ACC112 (cell line): Measurements from ENCODE around the gene SIX5.

Experiments
- H2AFZ ChIP-seq: fragments of 200-600 bp; sonication (generic); one replicate; pipeline ENCODE4 v1.6.0; 2017; ENCODE audit warnings: antibody characterized with exemption, low read length; ENCODE audit not compliant: unreplicated experiment
- H3K27ac ChIP-seq: fragments of 200-600 bp; sonication (generic); 2 replicates; pipeline ENCODE4 v1.5.1; 2014; ENCODE audit warnings: low read depth, mild to moderate bottlenecking, antibody characterized with exemption, low read length, moderate library complexity
- H3K27me3 ChIP-seq: fragments of 200-600 bp; sonication (generic); 2 replicates; pipeline ENCODE4 v1.6.1; 2014; ENCODE audit warnings: mild to moderate bottlenecking, antibody characterized with exemption, low read length, moderate library complexity, mixed read lengths; ENCODE audit not compliant: insufficient read depth
- H3K36me3 ChIP-seq: fragments of 200-600 bp; sonication (generic); 2 replicates; pipeline ENCODE4 v1.6.1; 2016; ENCODE audit warnings: mild to moderate bottlenecking, antibody characterized with exemption, low read length, moderate library complexity, mixed read lengths; ENCODE audit not compliant: insufficient read depth
- H3K4me1 ChIP-seq: fragments of 200-600 bp; sonication (generic); one replicate; pipeline ENCODE4 v1.6.1; 2016; ENCODE audit warnings: low read length, mixed read lengths; ENCODE audit not compliant: insufficient read depth, unreplicated experiment, control insufficient read depth
- H3K4me3 ChIP-seq: fragments of 200-600 bp; sonication (generic); 2 replicates; pipeline ENCODE4 v1.5.1; 2014; ENCODE audit warnings: mild to moderate bottlenecking, low read depth, low read length
- H3K79me2 ChIP-seq: fragments of 200-600 bp; sonication (generic); one replicate; pipeline ENCODE4 v1.6.0; 2016; ENCODE audit warnings: low read length; ENCODE audit not compliant: control insufficient read depth, unreplicated experiment, insufficient read depth

The SIX5 gene

DNA sequence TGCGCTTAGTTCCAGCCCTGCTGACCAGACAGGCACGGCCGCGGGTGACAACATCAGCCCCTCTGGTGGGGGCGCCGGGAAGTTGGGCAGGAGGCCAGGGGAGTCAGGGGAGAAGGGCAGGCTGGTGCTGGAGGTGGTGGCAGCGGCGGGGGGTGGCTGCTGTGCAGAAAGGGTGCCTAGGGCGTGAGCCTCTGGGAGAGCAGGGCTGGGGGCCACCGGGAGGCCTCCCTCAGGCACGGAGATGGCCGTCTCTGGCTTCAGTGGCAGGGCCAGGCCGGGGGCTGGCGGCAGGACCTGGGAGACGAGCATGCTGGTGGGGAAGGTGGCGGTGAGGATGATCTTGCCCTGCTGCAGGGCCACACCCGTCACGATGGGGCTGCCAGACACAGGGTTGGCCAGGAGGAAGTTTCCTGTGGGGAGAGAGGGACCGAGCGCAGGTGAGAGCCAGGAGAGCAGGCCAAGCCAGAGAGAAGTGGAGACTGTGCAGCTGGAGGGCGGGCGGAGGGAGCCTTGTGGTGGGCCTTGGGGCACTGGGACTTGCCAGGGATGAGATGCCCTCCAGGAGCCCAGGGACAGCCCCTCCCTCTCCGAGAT, 3.3 kb downstream of the SIX5 start:
- no peaks in the 10 kb centered on the region for H3K27me3 ChIP-seq
- no peak overlapping the region for H2AFZ ChIP-seq
- no peaks in the 10 kb centered on the region for H3K4me1 ChIP-seq
- no peak overlapping the region for H3K27ac ChIP-seq
- H3K36me3 ChIP-seq = no peaks in the 10 kb centered on the region
- H3K79me2 ChIP-seq = peaks cover 7% of the 10 kb centered on the region
- H3K4me3 ChIP-seq = no peak overlapping the region

- Histone ChIP-seq H3K4me3 (no peak overlapping the region), H3K4me1 (no peaks in the 10 kb centered on the region), H3K27me3 (no peaks in the 10 kb centered on the region), H3K27ac (no peak overlapping the region), H3K79me2 (peaks cover 7% of the 10 kb centered on the region), H3K36me3 (no peaks in the 10 kb centered on the region), H2AFZ (no peak overlapping the region)
Measured at GRCh38 chr19:45764945-45765701, 3.9 kb downstream of the SIX5 start.

DNA sequence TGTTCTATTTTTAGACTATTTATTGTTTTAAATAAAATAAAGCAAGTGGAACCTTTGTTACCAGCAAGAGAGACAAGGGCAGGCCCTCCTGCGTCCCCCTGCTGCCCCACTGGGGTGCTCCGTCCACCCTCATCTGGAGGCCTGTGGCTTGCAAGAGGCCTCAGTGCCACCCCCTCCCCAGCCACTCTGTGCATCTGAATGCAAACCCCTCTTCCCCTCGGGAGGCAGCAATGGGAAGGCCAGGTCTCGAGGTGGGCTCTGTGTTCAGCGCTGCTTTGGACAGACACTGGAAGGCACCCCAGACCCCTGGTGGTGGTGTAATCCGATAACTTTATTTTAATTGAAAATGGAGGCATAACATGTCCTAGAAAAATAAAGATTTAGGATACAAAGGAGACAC, 4.6 kb downstream of the SIX5 start:
- Histone ChIP-seq H3K4me3 (no peak overlapping the region), H3K79me2 (peaks cover 7% of the 10 kb centered on the region), H3K4me1 (no peaks in the 10 kb centered on the region), H3K27me3 (no peaks in the 10 kb centered on the region), H3K36me3 (no peaks in the 10 kb centered on the region), H2AFZ (no peak overlapping the region), H3K27ac (no peak overlapping the region)

GRCh38 chr19:45763691-45764294, 5.3 kb downstream of the SIX5 start:
- no peaks in the 10 kb centered on the region for H3K4me1 ChIP-seq
- no peak overlapping the region for H3K4me3 ChIP-seq
- no peak overlapping the region for H2AFZ ChIP-seq
- H3K36me3 ChIP-seq = no peaks in the 10 kb centered on the region
- no peaks in the 10 kb centered on the region for H3K27me3 ChIP-seq
- H3K79me2 ChIP-seq = peaks cover 7% of the 10 kb centered on the region
- no peak overlapping the region for H3K27ac ChIP-seq

DNA sequence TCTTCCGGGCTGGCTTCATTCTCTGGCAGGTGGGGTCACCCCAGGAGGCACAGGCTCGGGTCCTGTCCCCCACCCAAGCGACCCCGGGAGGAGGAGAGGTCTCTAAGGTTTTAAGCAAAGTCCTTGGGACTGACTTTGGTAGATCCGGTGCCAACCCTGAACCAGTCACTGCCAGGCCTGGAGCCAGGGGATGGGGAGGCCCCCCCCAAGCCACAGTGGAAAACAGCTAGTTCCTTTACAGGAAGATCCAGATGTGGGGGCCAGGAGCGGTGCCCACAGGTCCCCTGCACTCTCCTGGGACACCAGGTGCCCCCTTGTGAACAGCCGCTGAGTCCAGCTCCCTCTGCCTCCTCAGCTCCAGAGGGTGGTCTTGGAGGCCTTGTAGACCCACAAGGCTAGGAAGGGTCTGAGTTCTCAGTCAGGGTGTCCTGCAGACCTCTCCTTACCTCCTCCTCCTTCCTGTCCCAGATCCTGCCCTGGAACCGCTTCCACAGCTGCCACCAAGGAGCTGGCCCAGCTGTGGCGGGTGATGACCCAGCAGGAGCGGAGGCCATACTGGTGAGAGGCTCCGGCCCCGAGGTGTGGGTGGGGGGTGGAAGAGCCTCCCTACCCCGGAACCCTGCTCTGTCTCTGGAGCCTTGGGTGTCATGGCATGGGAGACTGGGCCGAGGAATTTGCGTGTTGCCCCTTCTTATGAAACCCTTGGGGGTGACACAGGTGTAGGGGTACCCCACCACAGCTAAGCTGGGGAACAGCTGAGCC, 6.0 kb downstream of the SIX5 start:
- no peaks in the 10 kb centered on the region for H3K36me3 ChIP-seq
- H3K4me1 ChIP-seq = no peaks in the 10 kb centered on the region

DNA sequence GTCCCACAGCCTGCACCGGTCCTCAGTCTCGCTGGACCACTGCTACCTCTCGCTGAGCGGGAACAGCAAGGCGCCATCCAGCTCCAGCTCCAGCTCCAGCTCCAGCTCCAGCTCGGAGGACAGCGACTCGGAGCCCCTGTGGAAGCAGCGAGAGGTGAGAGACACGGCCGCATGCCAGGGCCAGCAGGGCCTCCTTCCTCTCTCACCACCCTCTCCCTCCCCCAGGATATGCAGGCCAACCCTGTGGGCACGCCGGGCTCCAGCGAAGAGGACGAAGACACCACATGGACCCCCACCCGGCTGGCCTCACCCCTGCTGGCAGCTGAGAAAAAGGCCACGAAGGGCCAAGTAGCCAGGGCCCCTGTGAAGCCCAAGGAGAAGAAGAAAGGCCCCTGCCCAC, 7.3 kb downstream of the SIX5 start:
- Histone ChIP-seq H3K4me1 (no peaks in the 10 kb centered on the region), H3K27me3 (no peaks in the 10 kb centered on the region), H3K79me2 (peaks cover 2% of the 10 kb centered on the region), H3K4me3 (no peak overlapping the region), H3K27ac (no peak overlapping the region), H3K36me3 (no peaks in the 10 kb centered on the region), H2AFZ (no peak overlapping the region)

More for the DNA sequence above, 6.0 kb downstream of the SIX5 start:
- H2AFZ ChIP-seq = no peak overlapping the region
- H3K4me3 ChIP-seq = no peak overlapping the region
- H3K79me2 ChIP-seq = peaks cover 7% of the 10 kb centered on the region
- H3K27me3 ChIP-seq = no peaks in the 10 kb centered on the region
- H3K27ac ChIP-seq = no peak overlapping the region

GRCh38 chr19:45758921-45759320, 10.1 kb downstream of the SIX5 start:
- Histone ChIP-seq H3K27me3 (no peaks in the 10 kb centered on the region), H3K27ac (no peak overlapping the region), H3K36me3 (no peaks in the 10 kb centered on the region), H3K4me1 (no peaks in the 10 kb centered on the region), H3K4me3 (no peak overlapping the region), H3K79me2 (no peaks in the 10 kb centered on the region), H2AFZ (no peak overlapping the region)

DNA sequence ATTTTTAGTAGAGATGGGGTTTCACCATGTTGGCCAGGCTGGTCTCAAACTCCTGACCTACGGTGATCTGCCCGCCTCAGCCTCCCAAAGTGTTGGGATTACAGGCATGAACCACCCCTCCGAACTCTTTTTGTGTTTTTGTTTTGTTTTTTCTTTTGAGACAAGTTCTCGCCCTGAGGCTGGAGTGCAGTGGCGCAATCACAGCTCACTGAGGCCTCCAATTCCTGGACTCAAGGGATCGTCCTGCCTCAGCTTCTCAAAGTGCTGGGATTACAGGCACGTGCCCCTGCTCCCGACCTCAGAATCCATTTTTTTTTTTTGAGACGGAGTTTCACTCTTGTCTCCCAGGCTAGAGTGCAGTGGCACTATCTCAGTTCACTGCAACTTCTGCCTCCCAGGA, 11.4 kb downstream of the SIX5 start:
- Histone ChIP-seq H3K27me3 (no peaks in the 10 kb centered on the region), H2AFZ (no peak overlapping the region), H3K27ac (no peak overlapping the region), H3K4me1 (no peaks in the 10 kb centered on the region), H3K36me3 (no peaks in the 10 kb centered on the region), H3K79me2 (no peaks in the 10 kb centered on the region), H3K4me3 (no peak overlapping the region)

DNA sequence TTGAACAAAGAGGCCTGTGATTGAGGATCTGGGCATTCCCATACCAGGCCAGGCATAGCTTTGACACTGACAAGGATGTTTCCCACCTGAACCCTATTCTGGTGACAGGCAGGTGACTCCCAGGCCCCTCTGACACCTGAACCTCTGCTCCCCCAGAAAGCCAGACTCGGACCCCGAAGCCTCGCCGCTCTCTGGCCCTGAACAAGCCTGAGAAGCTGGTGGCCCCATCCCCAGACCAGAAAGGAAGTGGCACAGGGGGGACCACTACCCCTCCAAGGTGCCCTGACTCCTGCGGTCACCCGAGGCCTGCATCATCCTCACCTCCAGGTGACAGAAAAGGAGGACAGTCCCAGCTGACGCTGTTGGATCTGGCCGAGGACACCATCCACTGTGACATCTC, 14.7 kb downstream of the SIX5 start:
- no peaks in the 10 kb centered on the region for H3K79me2 ChIP-seq
- no peak overlapping the region for H2AFZ ChIP-seq

DNA sequence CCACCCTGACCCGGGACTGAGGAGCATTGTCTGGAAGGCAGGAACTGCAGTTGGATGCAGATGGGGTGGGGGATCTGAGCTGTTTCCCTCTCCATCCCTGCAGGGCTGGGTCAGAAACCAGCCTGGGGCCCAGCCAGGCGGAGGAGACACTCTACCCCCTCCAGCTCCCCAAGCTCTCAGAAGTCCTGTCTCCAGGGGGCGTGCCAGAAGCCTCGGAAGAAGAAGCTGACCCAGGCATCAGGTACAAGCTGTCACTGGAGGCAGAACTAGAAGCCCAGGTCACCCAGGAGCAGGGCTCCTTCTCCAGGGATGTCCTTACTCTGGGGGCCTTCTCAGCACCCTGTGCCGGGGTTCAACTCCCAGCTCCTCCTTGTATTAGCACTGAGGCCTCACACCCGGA, 15.5 kb downstream of the SIX5 start:
- H3K36me3 ChIP-seq = no peaks in the 10 kb centered on the region
- no peak overlapping the region for H3K27ac ChIP-seq
- no peak overlapping the region for H3K4me3 ChIP-seq
- no peak overlapping the region for H2AFZ ChIP-seq
- no peaks in the 10 kb centered on the region for H3K4me1 ChIP-seq
- H3K79me2 ChIP-seq = no peaks in the 10 kb centered on the region
- H3K27me3 ChIP-seq = no peaks in the 10 kb centered on the region

More for the DNA sequence above, 14.7 kb downstream of the SIX5 start:
- Histone ChIP-seq H3K4me3 (no peak overlapping the region), H3K27me3 (no peaks in the 10 kb centered on the region), H3K36me3 (no peaks in the 10 kb centered on the region), H3K27ac (no peak overlapping the region), H3K4me1 (no peaks in the 10 kb centered on the region)
